Endothelial cell of hepatic sinusoid (primary cell): Measurements from ENCODE around the gene KSR1.

ENCODE experiments used
- in situ Hi-C: cut with HindIII; loops from 2 replicates; pipeline ENCODE4 v1.10.0; 2017; ENCODE audit warnings: low sequenced_read_pairs

Gene KSR1

GRCh38 chr17:27452828-27453227, 3.4 kb upstream of the KSR1 start:
- in situ Hi-C loops, result no loop called here

- in situ Hi-C loops, result no loop called here
Observed at GRCh38 chr17:27453471-27453870, 2.8 kb upstream of the KSR1 start.

- in situ Hi-C loops, result no loop called here
Observed at GRCh38 chr17:27454089-27454488, 2.2 kb upstream of the KSR1 start.

- in situ Hi-C loops, result no loop called here
Observed at GRCh38 chr17:27455236-27455913, 873 bp upstream of the KSR1 start.

- in situ Hi-C loops, result no loop called here
Observed at GRCh38 chr17:27456681-27457359, 572 bp downstream of the KSR1 start.

- in situ Hi-C loops, result no loop called here
Observed at GRCh38 chr17:27457360-27457715, 1.1 kb downstream of the KSR1 start.

GRCh38 chr17:27457731-27458523, 1.7 kb downstream of the KSR1 start:
- in situ Hi-C loops, result no loop called here

GRCh38 chr17:27458524-27458908, 2.3 kb downstream of the KSR1 start:
- in situ Hi-C loops, result no loop called here

GRCh38 chr17:27459433-27459832, 3.2 kb downstream of the KSR1 start:
- in situ Hi-C loops, result no loop called here

GRCh38 chr17:27460196-27460725, 4.0 kb downstream of the KSR1 start:
- in situ Hi-C loops, result loop anchor here (10.0 kb wide), 1 partner anchor 55 kb away; no protein-coding TSS in a partner anchor

GRCh38 chr17:27461192-27461859, 5.1 kb downstream of the KSR1 start:
- in situ Hi-C loops, result loop anchor here (10.0 kb wide), 1 partner anchor 53 kb away; no protein-coding TSS in a partner anchor

- in situ Hi-C loops, result loop anchor here (10.0 kb wide), 1 partner anchor 53 kb away; no protein-coding TSS in a partner anchor
Observed at GRCh38 chr17:27462149-27462548, 5.9 kb downstream of the KSR1 start.

- in situ Hi-C loops, result loop anchor here (10.0 kb wide), 1 partner anchor 52 kb away; no protein-coding TSS in a partner anchor
Observed at GRCh38 chr17:27462714-27463113, 6.5 kb downstream of the KSR1 start.

GRCh38 chr17:27463235-27463677, 7.0 kb downstream of the KSR1 start:
- in situ Hi-C loops, result loop anchor here (10.0 kb wide), 1 partner anchor 52 kb away; no protein-coding TSS in a partner anchor

GRCh38 chr17:27464019-27464418, 7.8 kb downstream of the KSR1 start:
- in situ Hi-C loops, result loop anchor here (10.0 kb wide), 1 partner anchor 51 kb away; no protein-coding TSS in a partner anchor

- in situ Hi-C loops, result loop anchor here (10.0 kb wide), 1 partner anchor 50 kb away; no protein-coding TSS in a partner anchor
Observed at GRCh38 chr17:27464431-27464830, 8.2 kb downstream of the KSR1 start.

GRCh38 chr17:27465875-27466274, 9.6 kb downstream of the KSR1 start:
- in situ Hi-C loops, result loop anchor here (10.0 kb wide), 1 partner anchor 49 kb away; no protein-coding TSS in a partner anchor

GRCh38 chr17:27466376-27466742, 10.1 kb downstream of the KSR1 start:
- in situ Hi-C loops, result loop anchor here (10.0 kb wide), 1 partner anchor 48 kb away; no protein-coding TSS in a partner anchor

GRCh38 chr17:27466743-27467375, 10.6 kb downstream of the KSR1 start:
- in situ Hi-C loops, result loop anchor here (10.0 kb wide), 1 partner anchor 48 kb away; no protein-coding TSS in a partner anchor

- in situ Hi-C loops, result loop anchor here (10.0 kb wide), 1 partner anchor 46 kb away; no protein-coding TSS in a partner anchor
Observed at GRCh38 chr17:27469256-27469655, 13.0 kb downstream of the KSR1 start.
